GM21526 (cell line): ENCODE measurements around the gene MBD3L2B.
"Not testable (repeated sequence)": the region's sequence is repeated elsewhere in the genome, so short reads cannot be mapped to it uniquely, and the experiment has no call there.

Source experiments
- ATAC-seq: cut with Tn5 transposase; IDR thresholded peaks from one replicate; pipeline ENCODE4 v1.9.1; 2021; ENCODE audit warnings: moderate library complexity; ENCODE audit not compliant: unreplicated experiment, low FRiP score

The MBD3L2B gene

DNA sequence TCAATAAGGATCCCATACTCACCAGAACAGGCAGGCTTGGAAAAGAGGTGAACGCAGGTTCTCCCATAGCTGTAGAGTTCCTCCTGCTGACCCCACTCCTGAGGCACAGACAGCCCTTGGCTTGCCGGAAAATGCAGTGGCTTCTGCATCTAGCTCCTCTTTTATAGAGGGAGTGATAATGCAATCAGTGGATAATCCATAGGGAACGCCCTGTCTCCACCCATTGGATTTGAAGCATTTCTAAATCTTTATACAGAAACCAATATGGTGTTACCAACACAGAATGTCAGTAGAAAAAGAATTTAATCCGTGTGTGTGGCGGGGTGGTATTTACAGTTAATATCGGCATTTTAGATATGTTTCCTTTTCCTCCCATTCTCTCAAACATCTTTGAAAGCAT lies at the start of gene MBD3L2B:
Gene MBD3L2B, minus strand, starts transcription at position 101 of the 400 bp plus-strand sequence. Its CDS starts 34 bp downstream, at position 67.
- ATAC-seq: not testable (repeated sequence)

GRCh38 chr19:7069904-7070226 lies 48.6 kb upstream of the MBD3L2B start:
- ATAC-seq: peak; percentile 26

DNA sequence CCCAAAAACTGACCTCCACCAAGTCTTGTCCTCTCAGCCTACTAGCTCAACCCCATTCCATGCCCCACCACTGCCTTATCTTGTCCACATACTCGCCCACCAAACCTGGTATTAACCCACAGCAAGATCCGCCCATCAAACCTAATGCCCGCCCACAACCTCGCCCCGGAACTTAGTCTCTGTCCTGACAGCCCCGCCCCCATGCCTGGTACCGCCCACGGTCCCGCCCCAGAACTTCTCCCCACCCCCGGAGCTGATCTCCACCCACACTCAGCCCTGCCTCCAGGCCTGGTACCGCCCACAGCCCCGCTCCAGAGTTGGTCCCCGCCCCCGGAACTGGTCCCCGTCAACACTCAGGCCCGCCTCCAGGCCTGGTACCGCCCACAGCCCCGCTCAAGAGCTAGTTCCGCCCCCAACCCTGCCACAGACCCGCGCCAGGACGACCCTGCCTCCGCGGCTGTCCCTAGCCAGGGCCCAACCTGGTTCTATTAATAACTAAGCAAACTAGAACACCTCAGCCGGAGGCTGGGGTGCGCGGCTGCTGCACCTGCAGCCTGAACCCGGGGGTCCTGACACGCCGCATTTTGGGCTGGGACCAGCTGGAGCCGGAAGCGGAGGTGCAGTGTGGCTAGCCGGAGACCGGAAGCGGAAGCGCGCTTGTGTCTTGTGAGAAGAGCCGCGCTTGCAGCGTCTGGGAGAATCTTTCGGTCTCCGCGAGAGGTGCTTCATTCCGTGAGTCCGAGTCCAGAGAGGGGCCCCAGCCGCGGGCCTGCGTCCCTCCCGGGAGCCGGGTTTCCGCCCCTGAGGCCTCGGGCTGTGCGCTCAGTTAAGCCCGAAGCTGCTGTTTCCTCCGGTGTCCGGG lies 48.0 kb upstream of the MBD3L2B start, which contains the start of gene ZNF557:
Gene ZNF557, plus strand, starts transcription at position 662 of the 862 bp plus-strand sequence. CDS start 5,372 bp downstream, outside the sequence.
- ATAC-seq: peak; percentile 85

DNA sequence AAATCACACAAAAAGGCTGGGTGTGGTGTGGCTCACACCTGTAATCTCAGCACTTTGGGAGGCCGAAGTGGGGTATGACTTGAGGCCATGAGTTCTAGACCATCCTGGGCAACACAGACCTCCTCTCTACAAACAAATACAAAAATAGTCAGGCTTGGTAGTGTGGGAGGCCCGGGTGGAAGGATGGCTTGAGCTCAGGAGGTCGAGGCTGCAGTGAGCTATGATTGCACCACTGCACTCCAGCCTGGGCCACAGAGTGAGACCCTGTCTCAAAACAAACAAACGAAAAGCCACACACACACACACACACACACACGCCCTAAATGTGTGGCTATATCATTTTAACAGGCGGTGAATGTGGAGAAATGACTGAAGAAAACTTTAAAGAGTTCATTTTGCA lies 47.4 kb upstream of the MBD3L2B start:
- ATAC-seq: no peak

- ATAC-seq: no peak
Observed at GRCh38 chr19:7067716-7068115, 46.5 kb upstream of the MBD3L2B start.

GRCh38 chr19:7067122-7067521 lies 45.9 kb upstream of the MBD3L2B start:
- not testable (repeated sequence) for ATAC-seq

DNA sequence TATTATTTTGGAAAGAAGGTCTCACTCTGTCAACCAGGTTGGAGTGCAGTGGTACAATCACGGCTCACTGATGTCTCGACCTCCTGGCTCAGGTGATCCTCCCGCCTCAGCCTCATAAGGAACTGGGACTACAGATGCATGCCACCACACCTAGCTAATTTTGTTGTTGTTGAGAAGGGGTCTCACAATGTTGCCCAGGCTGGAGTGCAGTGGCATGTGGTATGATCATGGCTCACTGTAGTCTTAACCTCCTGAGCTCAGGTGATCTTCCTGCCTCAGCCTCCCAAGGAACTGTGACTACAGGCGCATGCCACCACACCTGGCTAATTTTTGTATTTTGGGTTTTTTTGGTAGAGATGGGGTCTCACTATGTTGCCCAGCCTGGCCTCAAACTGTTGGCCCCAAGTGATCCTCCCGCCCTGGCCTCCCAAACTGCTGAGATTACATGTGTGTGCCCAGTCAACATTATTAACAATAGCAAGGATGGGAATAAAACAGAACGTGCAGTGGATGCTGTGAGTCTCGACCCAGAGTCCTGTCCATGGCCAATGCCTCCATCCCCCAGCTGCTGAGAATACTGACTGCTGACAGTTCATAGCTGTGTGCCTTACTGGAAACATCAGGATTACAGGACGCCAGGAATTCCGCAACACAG lies 42.7 kb upstream of the MBD3L2B start:
- no peak for ATAC-seq

DNA sequence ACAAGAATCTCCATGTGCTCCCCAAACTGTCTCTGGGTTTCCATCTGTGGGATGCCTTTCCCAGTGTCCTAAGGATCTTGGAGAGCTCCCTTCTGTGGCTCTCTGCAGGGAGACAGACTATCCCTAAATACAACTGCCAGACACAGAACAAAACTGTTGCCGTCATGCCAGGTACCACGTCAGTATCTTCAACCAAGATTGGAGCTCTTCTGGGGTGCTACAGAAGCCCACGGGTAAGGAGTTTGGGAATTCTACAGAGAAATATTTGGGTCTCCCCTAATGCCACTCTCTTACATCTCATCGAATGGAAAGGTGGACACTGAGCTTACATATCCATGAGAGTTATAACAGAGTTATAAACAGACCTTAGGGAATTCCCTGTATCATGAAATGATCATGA lies 42.1 kb upstream of the MBD3L2B start:
- ATAC-seq: no peak

DNA sequence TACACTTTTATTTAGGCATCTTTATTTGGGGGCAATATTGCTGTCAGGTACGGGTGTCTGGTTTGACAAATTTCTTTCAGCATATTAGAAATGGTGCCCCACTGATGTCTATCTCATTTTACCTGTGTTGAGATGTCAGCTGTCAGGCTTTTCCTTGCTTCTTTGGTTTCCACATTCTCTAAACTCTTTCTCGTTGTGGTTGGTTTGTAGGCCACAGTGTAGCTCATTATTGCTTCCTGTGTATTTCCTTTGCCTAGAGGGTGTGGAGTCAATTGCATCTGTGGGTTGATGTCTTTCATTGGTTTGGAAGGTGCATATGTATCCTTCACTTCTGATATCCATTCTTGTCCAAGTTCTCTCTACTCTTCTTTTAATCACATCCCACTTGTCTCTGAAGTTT lies 38.7 kb upstream of the MBD3L2B start:
- ATAC-seq: not testable (repeated sequence)

- not testable (repeated sequence) for ATAC-seq
Observed at GRCh38 chr19:7058576-7058975, 37.3 kb upstream of the MBD3L2B start, which contains the start of gene MBD3L3. TSS of gene MBD3L3 (minus strand) at chr19:7058676. CDS start at chr19:7058605, 71 bp downstream.

DNA sequence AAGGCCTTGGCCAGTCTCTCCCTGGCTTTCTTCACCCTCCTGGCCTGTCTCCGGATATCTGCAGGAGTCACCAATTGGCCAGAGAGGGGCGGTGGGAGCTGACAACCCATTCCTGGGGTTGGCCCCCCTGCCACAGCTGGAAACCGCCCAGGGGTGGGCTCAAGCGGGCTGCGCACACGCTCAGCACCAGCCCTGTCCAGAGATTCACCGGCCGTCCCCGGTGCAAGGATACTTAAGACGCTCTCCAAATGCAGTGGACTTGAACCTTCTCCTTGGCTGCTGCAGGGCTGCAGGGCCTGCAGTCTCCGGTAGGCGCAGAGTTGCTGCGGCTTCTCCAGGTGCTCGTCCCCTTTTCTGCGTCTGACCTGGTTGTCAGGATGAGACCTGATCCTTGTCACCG lies 35.1 kb upstream of the MBD3L2B start:
- not testable (repeated sequence) for ATAC-seq

DNA sequence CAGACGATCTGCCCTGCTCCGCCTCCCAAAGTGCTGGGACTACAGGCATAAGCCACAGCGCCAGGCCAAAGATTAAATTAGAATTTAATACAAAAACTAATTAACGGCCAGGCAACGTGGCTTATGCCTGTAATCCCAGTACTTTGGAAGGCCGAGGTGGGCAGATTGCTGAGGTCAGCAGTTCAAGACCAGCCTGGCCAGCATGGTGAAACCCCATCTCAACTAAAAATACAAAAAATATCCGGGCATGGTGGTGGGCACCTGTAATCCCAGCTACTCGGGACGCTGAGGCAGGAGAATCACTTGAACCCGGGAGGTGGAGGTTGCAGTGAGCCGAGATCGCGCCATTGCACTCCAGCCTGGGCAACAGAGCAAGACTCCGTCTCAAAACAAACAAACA lies 34.4 kb upstream of the MBD3L2B start:
- not testable (repeated sequence) for ATAC-seq

GRCh38 chr19:7054635-7055368 lies 33.6 kb upstream of the MBD3L2B start:
- not testable (repeated sequence) for ATAC-seq

DNA sequence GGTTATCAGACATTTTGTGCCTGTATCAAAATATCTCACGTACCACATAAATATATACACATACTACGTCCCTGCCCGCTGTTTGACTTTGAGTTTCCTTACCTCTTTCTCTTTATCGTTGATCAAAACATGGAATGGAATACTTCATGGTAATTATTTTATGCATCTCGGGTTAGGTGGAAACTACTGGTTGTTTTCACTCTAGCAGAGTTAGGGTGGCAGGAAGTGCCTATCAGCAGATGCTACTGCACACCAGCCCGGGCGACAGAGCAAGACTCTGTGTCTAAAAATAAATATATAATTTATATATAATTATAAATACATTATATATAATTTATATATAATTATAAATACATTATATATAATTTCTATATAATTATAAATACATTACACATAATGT lies 31.7 kb upstream of the MBD3L2B start:
- not testable (repeated sequence) for ATAC-seq

DNA sequence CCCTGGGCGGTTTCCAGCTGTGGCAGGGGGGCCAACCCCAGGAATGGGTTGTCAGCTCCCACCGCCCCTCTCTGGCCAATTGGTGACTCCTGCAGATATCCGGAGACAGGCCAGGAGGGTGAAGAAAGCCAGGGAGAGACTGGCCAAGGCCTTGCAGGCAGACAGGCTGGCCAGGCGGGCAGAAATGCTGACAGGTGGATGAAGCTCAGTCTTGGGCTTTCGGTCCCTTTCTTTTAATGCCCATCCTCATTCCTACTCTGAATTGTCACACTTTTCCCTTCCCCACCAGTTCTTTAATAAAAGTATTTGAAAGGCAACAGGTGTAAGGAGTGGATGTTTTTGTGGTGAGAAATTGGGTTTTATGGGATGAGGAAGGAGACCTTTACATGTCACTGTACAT lies 30.2 kb upstream of the MBD3L2B start:
- not testable (repeated sequence) for ATAC-seq

DNA sequence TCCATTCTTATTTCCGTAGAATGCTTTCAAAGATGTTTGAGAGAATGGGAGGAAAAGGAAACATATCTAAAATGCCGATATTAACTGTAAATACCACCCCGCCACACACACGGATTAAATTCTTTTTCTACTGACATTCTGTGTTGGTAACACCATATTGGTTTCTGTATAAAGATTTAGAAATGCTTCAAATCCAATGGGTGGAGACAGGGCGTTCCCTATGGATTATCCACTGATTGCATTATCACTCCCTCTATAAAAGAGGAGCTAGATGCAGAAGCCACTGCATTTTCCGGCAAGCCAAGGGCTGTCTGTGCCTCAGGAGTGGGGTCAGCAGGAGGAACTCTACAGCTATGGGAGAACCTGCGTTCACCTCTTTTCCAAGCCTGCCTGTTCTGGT lies 27.8 kb upstream of the MBD3L2B start, which contains the start of gene MBD3L2:
Gene MBD3L2, plus strand, starts transcription at position 301 of the 400 bp plus-strand sequence. Its CDS starts 53 bp downstream, at position 354.
- ATAC-seq: not testable (repeated sequence)

DNA sequence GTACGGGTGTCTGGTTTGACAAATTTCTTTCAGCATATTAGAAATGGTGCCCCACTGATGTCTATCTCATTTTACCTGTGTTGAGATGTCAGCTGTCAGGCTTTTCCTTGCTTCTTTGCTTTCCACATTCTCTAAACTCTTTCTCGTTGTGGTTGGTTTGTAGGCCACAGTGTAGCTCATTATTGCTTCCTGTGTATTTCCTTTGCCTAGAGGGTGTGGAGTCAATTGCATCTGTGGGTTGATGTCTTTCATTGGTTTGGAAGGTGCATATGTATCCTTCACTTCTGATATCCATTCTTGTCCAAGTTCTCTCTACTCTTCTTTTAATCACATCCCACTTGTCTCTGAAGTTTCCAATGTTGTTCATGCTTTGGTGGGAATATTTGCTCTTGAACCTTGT lies 20.3 kb upstream of the MBD3L2B start:
- ATAC-seq: not testable (repeated sequence)

DNA sequence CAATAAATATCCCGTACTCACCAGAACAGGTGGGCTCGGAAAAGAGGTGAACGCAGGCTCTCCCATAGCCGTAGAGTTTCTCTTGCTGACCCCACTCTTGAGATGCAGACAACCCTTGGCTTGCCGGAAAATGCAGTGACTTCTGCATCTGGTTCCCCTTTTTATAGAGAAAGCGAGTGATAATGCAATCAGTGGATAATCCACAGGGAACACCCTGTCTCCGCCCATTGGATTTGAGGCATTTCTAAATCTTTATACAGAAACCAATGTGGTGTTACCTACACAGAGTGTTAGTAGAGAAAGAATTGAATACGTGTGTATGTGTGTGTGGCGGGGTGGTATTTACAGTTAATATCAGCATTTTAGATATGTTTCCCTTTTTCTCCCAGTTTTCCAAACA lies 18.8 kb upstream of the MBD3L2B start, which contains the start of gene MBD3L4:
Gene MBD3L4, minus strand, starts transcription at position 101 of the 400 bp plus-strand sequence. Its CDS starts 35 bp downstream, at position 66.
- not testable (repeated sequence) for ATAC-seq

GRCh38 chr19:7030278-7030677 lies 9.0 kb upstream of the MBD3L2B start, which contains the start of gene MBD3L5:
TSS of gene MBD3L5 (plus strand) at chr19:7030578. CDS start at chr19:7030612, 34 bp downstream.
- not testable (repeated sequence) for ATAC-seq

GRCh38 chr19:7028790-7029189 lies 7.6 kb upstream of the MBD3L2B start:
- not testable (repeated sequence) for ATAC-seq
